IMR-90 (cell line): Measurements from ENCODE around the gene MGAT5. TPM values are rescaled to one million over a fixed set of nuclear protein-coding genes. Genes with fewer than 3 reads are reported as not detected.
"Not testable (repeated sequence)": the region's sequence is repeated elsewhere in the genome, so short reads cannot be mapped to it uniquely, and the experiment has no call there.

Experiments
- ATAC-seq: fragments of 200-7000 bp; cut with Tn5 transposase; 2 replicates; pipeline ENCODE4 v1.9.1; 2020; ENCODE audit warnings: low read depth, mild to moderate bottlenecking, moderate library complexity
- BruUV-seq: library from RNA; stranded (reverse); fragments of 400-500 nt; replicated peaks from 2 replicates; lab custom pipeline; 2021; lab: Mats Ljungman, UMichigan
- CTCF ChIA-PET: fragments of 300-600 bp; formaldehyde crosslinking; extraction: SDS; loops from one replicate; lab custom pipeline; 2021; ENCODE audit warnings: antibody characterized with exemption; lab: Yijun Ruan, JAX
- POLR2A ChIA-PET: fragments of 300-600 bp; sonication (Branson Sonifier 250); formaldehyde crosslinking; loops from one replicate; lab custom pipeline; 2022; ENCODE audit warnings: antibody characterized with exemption; ENCODE audit not compliant: unreplicated experiment; lab: Charles Lee
- DNase-seq: peaks from one replicate; pipeline ENCODE4 v3.0.0; 2013
- H2AFZ ChIP-seq: replicated peaks from 2 replicates; pipeline ENCODE3; 2013; ENCODE audit warnings: low read length, mild to moderate bottlenecking; ENCODE audit not compliant: poor library complexity
- H2AK5ac ChIP-seq: 2 replicates; pipeline ENCODE4 v1.6.1; 2013; ENCODE audit warnings: low read depth, low read length, inconsistent platforms
- H2AK9ac ChIP-seq: replicated peaks from 2 replicates; pipeline ENCODE3; 2013; ENCODE audit warnings: mild to moderate bottlenecking, low read depth, low read length, moderate library complexity; ENCODE audit not compliant: poor library complexity
- H2BK120ac ChIP-seq: 2 replicates; pipeline ENCODE4 v1.6.1; 2013; ENCODE audit warnings: low read depth, low read length, inconsistent platforms
- H2BK15ac ChIP-seq: 3 replicates; pipeline ENCODE4 v1.6.1; 2013; ENCODE audit warnings: low read depth, low read length, inconsistent platforms
- H2BK20ac ChIP-seq: 2 replicates; pipeline ENCODE4 v1.6.1; 2013; ENCODE audit warnings: low read depth, mild to moderate bottlenecking, inconsistent platforms, low read length, moderate library complexity
- H2BK5ac ChIP-seq: 2 replicates; pipeline ENCODE4 v1.6.1; 2013; ENCODE audit warnings: mild to moderate bottlenecking, low read depth, low read length, inconsistent platforms; ENCODE audit not compliant: poor library complexity, severe bottlenecking
- H3K14ac ChIP-seq: replicated peaks from 2 replicates; pipeline ENCODE4 v1.6.1; 2013; ENCODE audit warnings: low read depth, low read length, inconsistent platforms
- H3K18ac ChIP-seq: 2 replicates; pipeline ENCODE4 v1.6.1; 2013; ENCODE audit warnings: low read depth, low read length, control low read depth
- H3K23ac ChIP-seq: 2 replicates; pipeline ENCODE4 v1.6.1; 2013; ENCODE audit warnings: low read depth, low read length, inconsistent platforms
- H3K27ac ChIP-seq: 2 replicates; pipeline ENCODE4 v1.5.1; 2013; ENCODE audit warnings: mild to moderate bottlenecking, control low read depth, low read length; ENCODE audit not compliant: insufficient read depth
- H3K27me3 ChIP-seq: 2 replicates; pipeline ENCODE4 v1.6.1; 2013; ENCODE audit warnings: low read length; ENCODE audit not compliant: control insufficient read depth, insufficient read depth
- H3K36me3 ChIP-seq: 2 replicates; pipeline ENCODE4 v1.6.1; 2013; ENCODE audit warnings: low read length, mixed read lengths; ENCODE audit not compliant: control insufficient read depth, insufficient read depth
- H3K4ac ChIP-seq: 2 replicates; pipeline ENCODE4 v1.6.1; 2013; ENCODE audit warnings: low read depth, low read length, inconsistent platforms
- H3K4me1 ChIP-seq: 2 replicates; pipeline ENCODE4 v1.6.1; 2013; ENCODE audit warnings: low read length, mixed read lengths; ENCODE audit not compliant: control insufficient read depth, insufficient read depth
- H3K4me2 ChIP-seq: 2 replicates; pipeline ENCODE4 v1.6.1; 2013; ENCODE audit warnings: low read depth, mild to moderate bottlenecking, control low read depth, low read length, moderate library complexity
- H3K4me3 ChIP-seq: 2 replicates; pipeline ENCODE4 v1.5.1; 2013; ENCODE audit warnings: low read depth, mild to moderate bottlenecking, control low read depth, low read length, moderate library complexity; ENCODE audit not compliant: insufficient read depth
- H3K56ac ChIP-seq: 2 replicates; pipeline ENCODE4 v1.6.1; 2013; ENCODE audit warnings: low read length, inconsistent platforms; ENCODE audit not compliant: insufficient read depth; ENCODE audit errors: extremely low read depth
- H3K79me1 ChIP-seq, 2 experiments: 2 replicates each; pipeline ENCODE4 v1.6.1; 2013; ENCODE audit warnings: low read length in 2 of 2, inconsistent platforms in 1 of 2, low read depth in 1 of 2
- H3K9ac ChIP-seq: 2 replicates; pipeline ENCODE4 v1.6.1; 2013; ENCODE audit warnings: low read depth, low read length, control low read depth
- H3K9me1 ChIP-seq: 2 replicates; pipeline ENCODE4 v1.6.1; 2013; ENCODE audit warnings: low read length, inconsistent platforms; ENCODE audit not compliant: insufficient read depth
- H3K9me3 ChIP-seq: 2 replicates; pipeline ENCODE4 v1.6.1; 2013; ENCODE audit warnings: low read length; ENCODE audit not compliant: control insufficient read depth, insufficient read depth
- H4K20me1 ChIP-seq: 2 replicates; pipeline ENCODE4 v1.6.1; 2013; ENCODE audit warnings: low read length, inconsistent platforms; ENCODE audit not compliant: insufficient read depth
- H4K5ac ChIP-seq: 2 replicates; pipeline ENCODE4 v1.6.1; 2013; ENCODE audit warnings: mild to moderate bottlenecking, low read depth, low read length, control low read depth
- H4K8ac ChIP-seq, 2 experiments: 2 replicates each; pipeline ENCODE4 v1.6.1; 2013; ENCODE audit warnings: low read depth in 2 of 2, low read length in 2 of 2, control low read depth in 1 of 2, inconsistent platforms in 1 of 2
- H4K91ac ChIP-seq: 2 replicates; pipeline ENCODE4 v1.6.1; 2013; ENCODE audit warnings: low read depth, low read length, inconsistent platforms; ENCODE audit not compliant: insufficient read depth
- WGBS, 2 experiments: methylation state at CpG; one replicate each; pipeline versions ENCODE4 v1.1.5 to v1.1.7; 2013; ENCODE audit warnings: missing lambda C conversion rate in 2 of 2; ENCODE audit not compliant: insufficient read length in 1 of 2; ENCODE audit errors: extremely low coverage in 2 of 2; 5-methylcytosine and 5-hydroxymethylcytosine counted together
- dilution Hi-C: fragments of 300-500 bp; cut with HindIII; formaldehyde crosslinking; loops from one replicate; pipeline ENCODE4 v1.14.3; 2018; ENCODE audit warnings: low sequenced_read_pairs; ENCODE audit not compliant: unreplicated experiment
- in situ Hi-C: fragments of 300-500 bp; cut with MboI; formaldehyde crosslinking; loops from 3 replicates; pipeline ENCODE4 v1.14.3; 2019; ENCODE audit warnings: low sequenced_read_pairs, inconsistent platforms, mixed read lengths
- intact Hi-C: fragments of 100-400 bp; cut with micrococcal nuclease; formaldehyde crosslinking; loops from 2 replicates; pipeline ENCODE4 v1.10.0; 2022
- polyA plus RNA-seq, 3 experiments: library from polyadenylated mRNA; depleted of rRNA; stranded (reverse); fragments of >200 nt; gene quantifications; 2 replicates each; pipeline ENCODE4 v1.2.3, GENCODE V29; 2012; ENCODE audit warnings: low replicate concordance in 1 of 3
- total RNA-seq: library from RNA; depleted of rRNA; stranded (reverse); fragments of >200 nt; gene quantifications from 2 replicates; pipeline ENCODE4 v1.2.3, GENCODE V29; 2012

The MGAT5 gene
- total and polyA plus RNA-seq, 2 of the 4 experiments (the other 2 are of a cell fraction), result 22.9 to 59.9 TPM

DNA sequence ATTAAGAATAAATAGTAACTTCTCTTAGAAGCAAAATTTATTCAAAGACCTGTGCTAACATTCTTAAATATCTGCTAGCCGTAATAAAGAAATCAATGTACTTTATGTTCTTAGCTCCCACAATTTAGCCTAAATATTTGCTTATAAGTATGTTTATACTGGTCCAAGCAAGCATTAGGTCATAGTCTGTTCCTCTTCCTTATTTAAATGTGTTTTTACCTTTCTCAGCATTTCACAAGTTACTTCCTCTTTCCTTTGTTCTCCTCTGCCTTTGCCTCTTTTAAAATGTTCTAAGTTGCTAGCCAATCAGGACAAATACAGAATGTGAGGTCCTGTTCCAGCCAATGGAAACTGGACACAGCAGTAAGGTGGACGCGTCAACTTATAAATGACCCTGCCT, 40.7 kb downstream of the MGAT5 start:
- DNase-seq, H3K4me2 ChIP-seq, H3K18ac ChIP-seq, intact Hi-C loops, H3K27ac ChIP-seq, in situ Hi-C loops, H2AK5ac ChIP-seq, H2BK20ac ChIP-seq, H3K14ac ChIP-seq, BruUV-seq, H2AK9ac ChIP-seq, H3K27me3 ChIP-seq, H3K9ac ChIP-seq, CTCF ChIA-PET, H3K4ac ChIP-seq, H3K9me3 ChIP-seq, H3K56ac ChIP-seq, H2BK15ac ChIP-seq, POLR2A ChIA-PET, H3K23ac ChIP-seq, H4K91ac ChIP-seq, H2BK120ac ChIP-seq, H4K5ac ChIP-seq, H3K4me1 ChIP-seq, H2AFZ ChIP-seq, ATAC-seq, H4K8ac ChIP-seq, H3K4me3 ChIP-seq, dilution Hi-C loops, H2BK5ac ChIP-seq: not testable (repeated sequence)
- WGBS, 2 experiments, result no CpG with 5 or more reads among the region's 3 CpGs
- Histone ChIP-seq H3K79me1 (peaks cover 21 to 50% of the 10 kb centered on the region in 2 experiments), H3K36me3 (peaks cover 12% of the 10 kb centered on the region), H4K20me1 (peaks cover 11% of the 10 kb centered on the region; the same call in 1 of the 2 replicates), H3K9me1 (peaks cover 16% of the 10 kb centered on the region)
